Measurements from ENCODE around the gene DLX1.

DNA sequence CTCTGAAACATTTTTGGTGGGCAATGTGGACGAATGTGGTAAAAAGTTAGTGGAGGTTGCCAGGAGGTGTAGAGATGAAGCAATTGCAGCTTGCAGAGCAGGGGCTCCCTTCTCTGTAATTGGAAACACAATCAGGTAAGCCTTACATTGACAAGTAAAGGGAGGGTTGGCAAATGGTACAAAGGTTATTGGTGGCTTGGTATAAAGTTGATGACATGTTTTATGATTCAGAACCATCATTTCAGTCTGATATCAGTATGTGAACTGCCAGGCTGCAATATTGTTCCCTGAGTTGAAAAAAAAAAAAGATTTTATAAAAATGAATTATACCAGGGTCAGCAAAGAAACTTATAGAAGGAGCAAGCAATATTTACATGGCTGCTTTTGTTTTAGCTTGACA is 14.4 kb upstream of the DLX1 start:
- TF ChIP-seq SPI1 (IDR thresholded peaks at IDR 0.05; ENCODE audit: borderline replicate concordance, low read depth, low read length) (no peak), POLR2A (conservative IDR thresholded peaks at IDR 0.05) (no peak)

Measured in K562 (cell line).